ENCODE results near the gene TPSAB1. TPM values are rescaled to one million over a fixed set of nuclear protein-coding genes. Genes with fewer than 3 reads are reported as not detected.

Gene TPSAB1
- total RNA-seq, 1 experiment from 2014 or later = not detected

DNA sequence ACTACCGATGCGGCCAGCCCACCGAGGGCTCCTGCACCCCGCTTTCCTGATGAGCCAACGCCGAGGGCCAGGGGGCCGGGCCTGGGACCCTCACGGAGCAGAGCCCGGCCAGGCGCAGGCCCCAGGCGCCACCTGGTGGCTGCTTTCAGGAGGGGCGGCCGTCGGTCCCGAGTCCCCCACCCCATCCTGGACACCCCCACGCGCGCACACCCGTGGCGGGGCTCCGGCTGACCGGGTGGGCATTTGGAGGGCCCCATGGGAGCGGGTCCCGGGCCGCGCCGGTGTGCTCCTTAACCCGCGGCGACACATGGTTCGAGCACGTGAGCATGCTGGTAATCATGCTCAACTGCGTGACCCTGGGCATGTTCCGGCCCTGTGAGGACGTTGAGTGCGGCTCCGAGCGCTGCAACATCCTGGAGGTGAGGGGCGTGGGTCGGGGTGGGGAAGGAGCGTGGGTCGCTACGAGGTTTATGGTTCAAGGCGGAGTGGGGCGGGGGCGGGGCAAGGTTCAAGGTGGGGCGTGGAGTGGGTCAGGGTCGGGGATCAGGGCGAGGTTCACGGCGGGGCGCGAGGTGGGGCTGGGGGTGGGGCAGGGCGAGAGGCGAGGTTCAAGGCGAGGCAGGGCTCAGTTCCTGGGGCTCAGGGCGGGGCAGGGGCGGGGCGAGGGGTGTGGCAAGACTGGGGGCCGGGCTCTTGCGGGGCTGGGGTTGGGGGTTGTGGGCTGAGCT is 45.7 kb upstream of the TPSAB1 start:
- Histone ChIP-seq H3K9me2 (replicated peaks; ENCODE audit: low read length) (no peaks in the 10 kb centered on the region), H3K27me3 (ENCODE audit: low read length) (no peaks in the 10 kb centered on the region), H3K9ac (ENCODE audit: low read length) (no peak overlapping the region), H3K79me2 (ENCODE audit: low read length) (no peaks in the 10 kb centered on the region), H3F3A (ENCODE audit: low read length, unreplicated experiment) (no peaks in the 10 kb centered on the region), H3K4me1 (ENCODE audit: insufficient read depth, low read length) (no peaks in the 10 kb centered on the region), H2AFZ (ENCODE audit: low read length) (no peak overlapping the region), H3K36me3 (ENCODE audit: low read depth, low read length) (no peaks in the 10 kb centered on the region), H4K20me1 (ENCODE audit: low read length) (no peaks in the 10 kb centered on the region), H3K27ac (ENCODE audit: low read length) (no peak overlapping the region), H3K4me2 (ENCODE audit: low read length) (0 out of 2 replicates have a peak overlapping the region, but pooled peaks have one; percentile 37), H3K4me3 (ENCODE audit: low read length) (no peak overlapping the region), H3K9me3 (ENCODE audit: low read length) (no peaks in the 10 kb centered on the region)
- no TSS peak for BruUV-seq (replicated peaks)
- TF ChIP-seq, protein P1, sequence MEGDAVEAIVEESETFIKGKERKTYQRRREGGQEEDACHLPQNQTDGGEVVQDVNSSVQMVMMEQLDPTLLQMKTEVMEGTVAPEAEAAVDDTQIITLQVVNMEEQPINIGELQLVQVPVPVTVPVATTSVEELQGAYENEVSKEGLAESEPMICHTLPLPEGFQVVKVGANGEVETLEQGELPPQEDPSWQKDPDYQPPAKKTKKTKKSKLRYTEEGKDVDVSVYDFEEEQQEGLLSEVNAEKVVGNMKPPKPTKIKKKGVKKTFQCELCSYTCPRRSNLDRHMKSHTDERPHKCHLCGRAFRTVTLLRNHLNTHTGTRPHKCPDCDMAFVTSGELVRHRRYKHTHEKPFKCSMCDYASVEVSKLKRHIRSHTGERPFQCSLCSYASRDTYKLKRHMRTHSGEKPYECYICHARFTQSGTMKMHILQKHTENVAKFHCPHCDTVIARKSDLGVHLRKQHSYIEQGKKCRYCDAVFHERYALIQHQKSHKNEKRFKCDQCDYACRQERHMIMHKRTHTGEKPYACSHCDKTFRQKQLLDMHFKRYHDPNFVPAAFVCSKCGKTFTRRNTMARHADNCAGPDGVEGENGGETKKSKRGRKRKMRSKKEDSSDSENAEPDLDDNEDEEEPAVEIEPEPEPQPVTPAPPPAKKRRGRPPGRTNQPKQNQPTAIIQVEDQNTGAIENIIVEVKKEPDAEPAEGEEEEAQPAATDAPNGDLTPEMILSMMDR (conservative IDR thresholded peaks at IDR 0.05; ENCODE audit: low read depth, low read length) = peak; percentile 75
- TF ChIP-seq EZH2 (IDR thresholded peaks at IDR 0.05; ENCODE audit: low read length, unreplicated experiment) = no peak
- ChIA-PET POLR2A (ENCODE audit: unreplicated experiment) (interaction anchor here (0.7 kb wide), 1 partner anchor 12 kb away, joined by 4 read pairs; no protein-coding TSS in a partner anchor), CTCF (interaction anchor here (1.0 kb wide), 1 partner anchor 44 kb away, joined by 3 read pairs; no protein-coding TSS in a partner anchor)
- intact Hi-C loops (cut with micrococcal nuclease) = no loop called here
- DNase-seq (no peak), ATAC-seq (peak; percentile 42)

DNA sequence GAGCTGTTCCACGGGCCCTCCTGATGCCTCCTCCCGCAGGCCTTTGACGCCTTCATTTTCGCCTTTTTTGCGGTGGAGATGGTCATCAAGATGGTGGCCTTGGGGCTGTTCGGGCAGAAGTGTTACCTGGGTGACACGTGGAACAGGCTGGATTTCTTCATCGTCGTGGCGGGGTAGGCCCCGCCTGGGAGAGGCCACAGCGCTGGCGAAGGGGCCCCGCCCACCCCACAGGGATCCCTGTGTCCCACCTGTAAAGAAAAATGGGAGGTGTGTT is 45.2 kb upstream of the TPSAB1 start:
- Histone ChIP-seq H3K4me2 (ENCODE audit: low read length) (no peak overlapping the region), H4K20me1 (ENCODE audit: low read length) (no peaks in the 10 kb centered on the region), H2AFZ (ENCODE audit: low read length) (no peak overlapping the region), H3K27me3 (ENCODE audit: low read length) (no peaks in the 10 kb centered on the region), H3K9me2 (replicated peaks; ENCODE audit: low read length) (no peaks in the 10 kb centered on the region), H3K79me2 (ENCODE audit: low read length) (no peaks in the 10 kb centered on the region), H3K27ac (ENCODE audit: low read length) (no peak overlapping the region), H3K36me3 (ENCODE audit: low read depth, low read length) (no peaks in the 10 kb centered on the region), H3K9ac (ENCODE audit: low read length) (no peak overlapping the region), H3K4me1 (ENCODE audit: insufficient read depth, low read length) (no peaks in the 10 kb centered on the region), H3K9me3 (ENCODE audit: low read length) (no peaks in the 10 kb centered on the region), H3K4me3 (ENCODE audit: low read length) (no peak overlapping the region), H3F3A (ENCODE audit: low read length, unreplicated experiment) (no peaks in the 10 kb centered on the region)
- ChIA-PET POLR2A (ENCODE audit: unreplicated experiment) (no interaction called here), CTCF (no interaction called here)
- no peak for ATAC-seq
- TF ChIP-seq, protein P1 (conservative IDR thresholded peaks at IDR 0.05; ENCODE audit: low read depth, low read length) = no peak
- TF ChIP-seq EZH2 (IDR thresholded peaks at IDR 0.05; ENCODE audit: low read length, unreplicated experiment) (no peak), EZH2phosphoT487 (IDR thresholded peaks at IDR 0.05; ENCODE audit: borderline replicate concordance, low read length) (no peak)
- BruUV-seq (replicated peaks) = no TSS peak
- no peak for DNase-seq
- intact Hi-C loops (cut with micrococcal nuclease) = no loop called here

DNA sequence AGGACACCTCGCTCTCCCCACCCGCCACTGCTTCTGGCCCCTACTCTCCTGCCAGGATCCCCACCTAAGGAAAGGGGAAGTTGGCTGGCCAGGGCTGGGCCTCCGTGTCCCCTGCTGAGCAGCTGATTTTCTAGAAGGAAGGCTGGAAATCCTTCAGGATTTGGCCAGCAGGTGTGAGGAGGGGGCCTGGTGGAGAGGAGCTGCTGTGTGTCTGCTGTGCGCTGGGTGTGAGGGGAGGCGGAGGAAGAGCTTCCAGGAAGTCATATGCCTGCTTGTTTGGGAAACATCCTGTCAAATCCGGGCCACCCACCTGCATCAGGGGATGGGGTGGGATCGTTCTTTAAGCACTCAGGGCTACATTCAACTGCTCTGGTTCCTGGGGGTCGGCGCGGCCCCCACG is 44.0 kb upstream of the TPSAB1 start:
- Histone ChIP-seq H3K36me3 (ENCODE audit: low read depth, low read length) (no peaks in the 10 kb centered on the region), H3K4me3 (ENCODE audit: low read length) (no peak overlapping the region), H3K79me2 (ENCODE audit: low read length) (no peaks in the 10 kb centered on the region), H3K9ac (ENCODE audit: low read length) (no peak overlapping the region), H3F3A (ENCODE audit: low read length, unreplicated experiment) (no peaks in the 10 kb centered on the region), H3K9me2 (replicated peaks; ENCODE audit: low read length) (no peaks in the 10 kb centered on the region), H4K20me1 (ENCODE audit: low read length) (no peaks in the 10 kb centered on the region), H3K9me3 (ENCODE audit: low read length) (no peaks in the 10 kb centered on the region), H3K4me1 (ENCODE audit: insufficient read depth, low read length) (no peaks in the 10 kb centered on the region), H3K27ac (ENCODE audit: low read length) (no peak overlapping the region), H2AFZ (ENCODE audit: low read length) (no peak overlapping the region), H3K4me2 (ENCODE audit: low read length) (no peak overlapping the region), H3K27me3 (ENCODE audit: low read length) (no peaks in the 10 kb centered on the region)
- BruUV-seq (replicated peaks) = no TSS peak
- TF ChIP-seq, protein P1 (conservative IDR thresholded peaks at IDR 0.05; ENCODE audit: low read depth, low read length) = no peak
- TF ChIP-seq EZH2phosphoT487 (IDR thresholded peaks at IDR 0.05; ENCODE audit: borderline replicate concordance, low read length) (no peak), EZH2 (IDR thresholded peaks at IDR 0.05; ENCODE audit: low read length, unreplicated experiment) (no peak)
- DNase-seq (no peak), ATAC-seq (no peak)
- ChIA-PET CTCF (no interaction called here), POLR2A (ENCODE audit: unreplicated experiment) (no interaction called here)
- intact Hi-C loops (cut with micrococcal nuclease) = no loop called here

Data from PC-3 (cell line).